Skin of body (tissue), 2 donors: ENCODE measurements around the gene FBXL7. TPM values are rescaled to one million over a fixed set of nuclear protein-coding genes. Genes with fewer than 3 reads are reported as not detected.

Experiments
- DNase-seq: peaks from one replicate; lab custom pipeline; 2025; lab: John Stamatoyannopoulos, UW
- total RNA-seq: library from RNA; depleted of rRNA; stranded (reverse); fragments of >200 nt; gene quantifications from one replicate; pipeline ENCODE4 v1.2.3, GENCODE V29; 2014

Gene FBXL7
- total RNA-seq, 1 donor from 2014 or later: 8.6 TPM

GRCh38 chr5:15704397-15704947 is 204.5 kb downstream of the FBXL7 start:
- DNase-seq: peak; percentile 73

DNA sequence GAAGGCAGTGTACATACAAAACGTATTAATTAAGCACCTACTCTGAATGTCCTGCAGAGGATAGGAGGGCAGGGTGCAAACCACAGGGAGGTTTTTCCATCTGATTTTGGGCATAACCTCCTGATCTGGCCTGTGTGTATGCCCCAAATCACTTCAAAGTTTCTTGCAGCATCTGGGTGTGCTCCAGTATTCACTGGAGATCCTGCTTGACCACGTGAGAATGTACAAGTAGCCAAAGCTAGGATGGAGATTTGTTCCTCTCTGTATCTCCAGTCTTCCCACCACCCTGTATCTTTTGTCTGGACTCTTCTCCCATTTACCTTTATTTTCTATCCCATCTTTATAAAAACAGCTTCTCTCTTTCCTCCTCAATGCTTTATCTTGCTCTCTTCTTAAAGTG is 207.7 kb downstream of the FBXL7 start:
- no peak for DNase-seq

DNA sequence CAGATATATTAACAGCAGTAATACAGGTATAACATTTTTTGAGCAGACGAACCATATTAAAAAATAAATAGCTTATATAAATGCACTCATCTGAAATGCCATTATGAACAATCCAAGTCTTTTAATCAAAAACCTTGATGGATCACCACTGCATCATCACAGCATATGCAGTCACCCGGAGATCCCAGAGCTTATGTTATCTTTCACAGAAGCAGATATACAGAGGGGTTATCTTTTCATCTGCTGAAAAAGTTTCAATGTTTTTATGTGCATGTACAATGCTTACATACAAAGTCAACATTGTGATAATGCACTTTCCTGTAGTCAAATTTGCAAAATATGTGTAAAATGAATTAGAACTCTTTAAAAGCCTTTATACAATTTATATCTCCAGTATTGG is 211.9 kb downstream of the FBXL7 start:
- no peak for DNase-seq

GRCh38 chr5:15715535-15715934 is 215.6 kb downstream of the FBXL7 start:
- no peak for DNase-seq

DNA sequence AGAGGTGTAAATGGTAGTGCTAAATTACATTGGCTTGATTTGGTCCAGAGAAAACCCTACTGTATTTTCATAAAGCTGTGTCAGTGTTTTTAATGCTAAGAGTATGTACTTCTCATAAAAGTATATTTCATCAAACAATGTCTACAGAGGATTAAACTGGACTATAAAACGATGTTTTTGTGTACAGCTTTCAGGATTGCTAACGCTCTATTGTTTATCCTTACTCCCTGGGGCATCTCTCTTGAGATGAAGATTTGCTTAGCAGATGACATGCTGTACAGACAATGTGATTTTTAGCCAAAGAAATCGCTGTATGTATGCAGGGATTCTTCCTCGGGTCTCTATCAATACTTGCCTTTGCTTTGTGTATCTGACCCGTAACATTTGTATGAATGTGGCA is 216.0 kb downstream of the FBXL7 start:
- DNase-seq: peak; percentile 59

DNA sequence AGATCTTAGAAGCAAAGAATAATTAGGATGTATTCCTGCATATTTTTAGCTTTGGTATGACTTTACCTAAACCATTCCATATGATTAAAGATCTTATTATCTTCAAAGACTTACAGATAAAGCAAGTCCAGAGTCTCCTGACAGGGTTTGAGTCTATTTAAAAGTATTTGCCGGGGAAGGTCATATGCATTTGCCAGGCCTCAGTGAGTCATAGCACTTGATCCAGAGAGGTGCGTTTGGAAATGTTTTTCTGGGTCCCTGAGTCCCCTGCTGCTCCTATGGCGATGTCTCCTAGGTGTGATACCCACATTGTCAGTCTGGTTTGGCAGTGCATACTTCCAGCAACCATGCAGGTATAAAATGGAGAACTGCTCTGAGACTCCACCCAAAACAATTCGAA is 217.0 kb downstream of the FBXL7 start:
- DNase-seq: no peak

DNA sequence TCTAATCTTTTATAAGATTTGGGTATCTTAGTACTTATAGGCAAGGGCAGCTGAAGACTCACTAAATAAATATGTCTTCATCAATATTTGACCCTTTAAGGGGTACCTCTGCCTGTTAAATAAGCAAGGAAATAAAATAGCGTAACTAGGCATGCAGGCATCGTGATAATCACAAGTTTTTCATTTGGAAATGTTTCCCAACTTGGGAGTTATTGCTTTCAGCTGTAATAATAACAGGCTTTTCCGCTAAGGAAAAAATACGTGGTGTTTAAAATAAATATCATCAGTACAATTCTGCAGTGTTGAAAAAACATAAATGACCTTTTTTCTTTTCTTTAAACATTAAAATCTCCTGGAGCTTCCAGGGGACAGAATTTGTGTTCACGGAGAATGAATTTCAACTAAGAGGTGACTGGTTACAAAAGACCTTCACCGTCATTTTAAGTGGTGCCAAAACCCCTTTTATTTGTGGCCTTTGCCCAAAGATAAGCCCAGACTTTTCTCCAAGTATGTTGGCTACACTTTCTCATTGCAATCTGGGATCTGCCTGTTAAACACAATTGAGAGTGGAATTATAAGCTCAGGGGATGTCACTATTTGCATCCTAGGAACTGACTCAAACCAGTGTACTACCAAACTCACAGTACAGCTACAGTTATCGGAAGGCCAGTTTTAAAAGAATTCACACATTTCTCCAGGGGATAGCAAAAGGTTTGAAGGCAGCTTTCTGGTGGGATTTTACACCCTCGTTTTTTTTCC is 218.6 kb downstream of the FBXL7 start:
- DNase-seq: peak; percentile 12

- DNase-seq: no peak
Observed at GRCh38 chr5:15719784-15720183, 219.8 kb downstream of the FBXL7 start.

- DNase-seq: no peak
Observed at GRCh38 chr5:15720515-15720914, 220.5 kb downstream of the FBXL7 start.

- DNase-seq: no peak
Observed at GRCh38 chr5:15722305-15722704, 222.3 kb downstream of the FBXL7 start.

DNA sequence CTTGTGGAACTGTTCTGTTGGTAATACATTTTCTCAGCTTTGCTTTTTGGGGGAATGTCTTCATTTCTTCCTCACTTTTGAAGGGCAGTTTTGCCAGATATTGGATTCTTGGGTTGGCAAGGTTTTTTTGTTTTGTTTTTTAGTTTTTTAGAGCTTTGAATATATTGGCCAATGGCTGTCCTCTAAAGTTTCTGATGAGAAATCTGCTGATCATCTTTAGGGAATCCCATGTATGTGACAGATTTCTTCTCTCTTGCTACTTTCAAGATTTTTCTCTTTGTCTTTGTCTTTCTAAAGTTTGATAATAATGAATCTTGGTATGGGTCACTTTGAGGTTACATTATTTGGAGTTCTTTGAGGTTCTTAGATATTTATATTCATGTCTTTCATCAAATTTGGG is 227.4 kb downstream of the FBXL7 start:
- DNase-seq: no peak

DNA sequence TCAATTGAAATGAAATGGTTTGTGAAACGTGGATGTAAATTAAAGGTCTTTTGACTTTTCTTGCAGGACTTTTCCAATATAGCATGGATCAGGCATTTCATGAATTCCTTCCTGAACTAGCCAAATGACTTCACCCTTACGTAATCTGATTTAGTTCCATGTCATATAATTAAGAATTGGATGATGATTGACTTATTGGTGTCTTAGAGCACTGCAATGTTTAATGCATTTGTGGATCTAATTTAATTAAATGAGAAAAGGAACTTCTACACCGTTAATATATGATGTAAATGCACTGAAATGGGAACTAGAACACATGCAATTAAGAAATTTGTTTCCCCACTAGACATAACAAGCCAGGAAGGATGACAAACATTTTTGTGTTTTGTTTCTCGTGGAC is 228.8 kb downstream of the FBXL7 start:
- no peak for DNase-seq

DNA sequence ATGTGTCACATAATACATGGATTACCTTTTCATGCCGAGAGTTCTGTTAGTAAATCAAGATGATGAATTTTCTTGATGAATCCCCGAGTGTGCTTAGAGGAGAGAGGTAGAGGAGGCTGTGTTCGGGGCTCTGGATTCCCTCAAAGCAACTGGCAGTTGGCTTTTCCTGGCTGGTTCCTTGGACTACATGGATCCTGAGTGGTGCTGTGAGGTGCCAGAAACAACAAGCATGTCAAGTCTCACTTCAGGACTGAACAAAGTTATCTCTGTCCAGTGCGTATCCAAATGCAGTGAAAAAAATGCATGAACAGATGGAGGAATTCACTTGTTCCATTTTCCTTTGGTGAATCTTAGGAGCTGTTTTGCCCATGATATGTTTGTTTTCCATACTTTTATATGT is 231.7 kb downstream of the FBXL7 start:
- no peak for DNase-seq

GRCh38 chr5:15734058-15734457 is 234.1 kb downstream of the FBXL7 start:
- DNase-seq: no peak

DNA sequence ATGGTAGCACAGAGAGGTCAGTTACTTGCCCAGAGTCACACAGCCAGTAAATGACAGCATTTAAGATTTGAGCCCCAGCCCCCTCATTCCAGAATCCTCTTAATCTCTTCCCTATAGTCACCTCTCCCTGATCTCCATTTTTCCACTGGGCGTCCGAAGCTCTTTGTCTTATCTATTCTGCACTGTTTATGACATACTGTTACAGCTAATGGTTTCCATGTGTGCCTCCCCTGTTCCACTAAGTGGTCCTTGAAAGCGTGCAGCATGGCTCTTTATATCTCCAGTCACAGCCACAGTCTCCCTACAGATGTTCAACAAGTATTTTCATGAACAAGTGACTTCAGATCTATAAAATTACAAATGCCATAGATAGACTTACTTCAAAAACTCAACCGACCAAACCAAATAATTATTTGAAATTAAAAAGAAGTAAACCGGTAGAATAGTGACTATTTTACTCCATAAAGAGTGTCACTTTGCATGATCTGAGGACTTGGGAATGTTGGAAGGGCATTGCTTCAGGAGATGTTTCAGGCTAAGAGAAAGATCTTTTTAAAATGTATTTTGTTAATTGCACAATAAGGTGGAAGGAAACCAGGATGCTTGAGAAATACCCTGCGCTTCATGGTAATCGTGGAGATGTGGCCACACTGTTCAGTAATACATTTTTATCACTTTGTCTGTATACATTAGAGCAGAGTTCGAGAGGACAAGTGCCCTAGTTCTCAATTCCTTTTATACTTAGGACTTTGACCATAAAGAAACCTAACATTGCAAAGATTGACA is 237.2 kb downstream of the FBXL7 start:
- peak; percentile 39 for DNase-seq

DNA sequence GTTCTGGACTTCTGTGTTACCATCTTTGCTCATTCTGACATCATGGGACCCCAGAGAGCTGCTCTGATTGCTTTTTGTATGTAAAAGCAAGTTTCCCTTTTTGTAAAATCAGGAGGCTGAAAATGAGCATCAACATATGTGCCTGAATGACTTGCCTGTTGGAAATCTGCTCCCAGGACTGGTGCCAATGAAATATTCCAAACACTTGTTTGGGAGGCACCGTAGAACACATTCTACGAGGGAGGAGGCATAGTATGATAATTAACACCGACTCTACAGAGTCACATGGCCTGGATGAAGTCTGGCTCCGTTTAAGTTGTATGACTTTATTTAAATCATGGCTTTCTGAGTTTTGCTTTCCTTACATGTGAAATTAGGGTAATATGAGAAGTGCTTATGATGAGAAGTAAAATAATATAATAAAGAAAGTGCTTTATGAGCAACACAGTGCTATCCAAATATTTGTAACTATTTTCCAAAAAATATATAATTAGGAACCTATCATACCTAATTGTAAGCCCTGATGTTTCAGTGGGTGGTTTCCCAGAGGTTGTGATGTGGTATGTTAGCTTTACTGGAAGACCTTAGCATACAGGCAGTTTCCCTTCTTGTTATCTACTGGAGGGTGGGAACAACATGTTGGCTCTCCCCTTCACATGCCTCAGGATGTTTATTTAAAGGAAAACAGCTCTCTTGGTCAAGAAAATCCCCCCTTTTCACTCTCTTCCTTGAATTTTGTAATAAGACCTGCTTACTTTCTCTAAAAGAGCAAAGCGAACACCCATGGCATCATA is 238.1 kb downstream of the FBXL7 start:
- peak; percentile 90 for DNase-seq

DNA sequence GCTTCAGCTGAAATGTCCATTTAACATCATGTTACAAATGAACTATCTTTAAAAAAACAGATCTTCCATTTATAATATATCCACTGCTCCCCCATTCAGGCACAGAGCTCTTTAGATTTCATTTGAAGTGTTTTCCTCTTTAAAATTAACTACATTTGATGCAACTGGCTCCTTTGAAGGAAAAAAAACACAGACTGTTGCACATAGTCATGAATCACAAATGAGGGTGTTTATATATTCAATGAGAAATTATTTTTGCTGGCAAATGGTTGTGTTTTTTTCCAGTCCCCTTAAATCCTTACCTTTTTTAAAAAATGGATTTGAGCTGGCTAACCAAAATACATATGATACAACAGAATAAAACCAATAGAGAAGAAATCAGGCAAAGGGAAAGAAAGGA is 240.4 kb downstream of the FBXL7 start:
- DNase-seq: no peak

DNA sequence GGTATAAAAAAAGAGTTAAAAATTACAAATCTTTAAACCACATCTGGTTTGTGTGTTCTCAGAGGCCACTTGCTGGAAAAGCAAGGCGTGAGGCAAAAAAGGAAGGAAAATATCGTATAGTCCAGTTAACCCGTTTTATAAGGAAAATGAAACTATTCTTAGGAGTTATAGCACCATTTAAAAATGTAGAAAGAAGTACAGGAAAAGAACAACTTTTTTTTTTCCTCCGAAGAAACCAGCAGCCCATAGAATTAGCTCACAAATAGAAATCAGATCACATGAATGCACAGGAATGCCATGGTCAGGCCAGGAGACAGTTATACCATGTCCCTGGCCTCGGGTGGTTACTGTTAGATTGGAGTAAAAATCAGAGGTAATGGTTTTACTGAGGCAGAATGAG is 241.6 kb downstream of the FBXL7 start:
- peak; percentile 13 for DNase-seq

- no peak for DNase-seq
Observed at GRCh38 chr5:15746833-15747232, 246.9 kb downstream of the FBXL7 start.

DNA sequence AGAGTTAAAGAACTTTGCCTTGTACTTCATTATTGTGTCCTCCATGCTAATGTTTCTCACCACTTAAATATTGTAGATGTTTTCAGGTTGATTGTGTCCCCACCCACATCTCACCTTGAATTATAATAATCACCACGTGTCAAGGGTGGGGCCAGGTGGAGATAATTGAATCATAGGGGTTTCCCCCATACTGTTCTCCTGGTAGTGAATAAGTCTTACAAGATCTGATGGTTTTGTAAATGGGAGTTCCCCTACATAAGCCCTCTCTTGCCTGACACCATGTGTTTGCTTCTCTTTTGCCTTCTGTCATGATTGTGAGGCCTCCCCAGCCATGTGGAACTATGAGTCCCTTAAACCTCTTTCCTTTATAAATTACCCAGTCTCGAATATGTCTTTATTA is 248.3 kb downstream of the FBXL7 start:
- DNase-seq: no peak

- DNase-seq: no peak
Observed at GRCh38 chr5:15752663-15753285, 252.8 kb downstream of the FBXL7 start.
